GM19328 (cell line): ENCODE data around the gene RIBC2.
"Not testable (repeated sequence)": the region's sequence is repeated elsewhere in the genome, so short reads cannot be mapped to it uniquely, and the experiment has no call there.

Source experiments
- ATAC-seq: cut with Tn5 transposase; IDR thresholded peaks from one replicate; pipeline ENCODE4 v1.9.1; 2021; ENCODE audit warnings: mild to moderate bottlenecking, moderate library complexity; ENCODE audit not compliant: unreplicated experiment

The RIBC2 gene

DNA sequence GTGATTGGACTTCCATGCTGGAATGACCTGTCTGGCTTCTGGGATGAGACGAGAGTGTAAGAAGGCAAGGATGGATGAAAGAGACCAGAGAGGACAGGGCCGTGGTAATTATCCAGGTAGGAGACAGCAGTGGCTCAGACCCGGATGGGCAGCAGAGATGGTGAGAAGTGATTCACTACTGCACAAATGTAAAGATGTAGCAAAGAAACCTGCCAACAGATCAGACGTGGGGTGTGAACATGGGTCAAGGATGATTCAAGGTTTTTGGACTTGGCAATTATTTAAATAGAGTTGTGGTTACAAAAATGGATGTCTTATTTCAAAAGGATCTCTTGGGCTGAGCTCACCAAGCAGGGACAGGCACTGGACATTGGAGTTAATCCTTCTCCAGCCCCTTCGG, 32.7 kb downstream of the RIBC2 start:
- ATAC-seq = no peak

DNA sequence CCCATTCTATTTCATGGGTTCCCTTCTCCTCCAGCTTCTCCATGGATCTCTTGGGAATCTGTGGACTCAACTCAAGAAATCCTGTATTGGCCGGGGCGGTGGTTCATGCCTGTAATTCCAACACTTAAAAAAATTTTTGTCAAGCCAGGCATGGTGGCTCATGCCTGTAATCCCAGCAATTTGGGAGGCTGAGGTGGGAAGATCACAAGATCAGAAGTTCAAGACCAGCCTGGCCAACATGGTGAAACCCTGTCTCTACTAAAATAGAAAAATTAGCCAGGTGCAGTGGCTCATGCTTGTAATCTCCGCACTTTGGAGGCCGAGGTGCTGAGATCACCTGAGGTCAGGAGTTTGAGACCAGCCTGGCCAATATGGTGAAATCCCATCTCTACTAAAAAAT, 34.1 kb downstream of the RIBC2 start:
- not testable (repeated sequence) for ATAC-seq

- no peak for ATAC-seq
Observed at GRCh38 chr22:45448431-45448830, 34.9 kb downstream of the RIBC2 start.

- ATAC-seq = not testable (repeated sequence)
Observed at GRCh38 chr22:45449442-45449841, 35.9 kb downstream of the RIBC2 start.

GRCh38 chr22:45450101-45450785, 36.8 kb downstream of the RIBC2 start:
- no peak for ATAC-seq

GRCh38 chr22:45450921-45451651, 37.6 kb downstream of the RIBC2 start:
- no peak for ATAC-seq

DNA sequence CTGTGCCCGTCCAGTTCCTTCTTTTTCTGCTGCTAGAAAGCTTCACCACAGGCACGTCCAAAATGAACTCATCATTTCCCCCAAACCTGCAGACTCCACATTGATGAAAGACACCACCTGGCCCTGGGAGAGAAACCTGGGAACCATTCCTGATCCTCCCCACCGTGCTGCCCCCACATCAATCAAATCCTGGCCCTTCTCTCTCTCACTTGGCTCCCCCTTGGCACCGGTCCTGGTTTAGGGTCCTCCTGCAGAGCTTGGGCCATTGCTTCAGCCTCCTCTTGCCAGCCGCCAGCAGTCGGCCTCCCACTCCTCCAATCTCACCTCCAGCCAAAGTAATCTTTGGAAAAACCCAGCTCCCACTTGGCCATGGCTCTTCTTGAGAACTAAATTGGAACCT, 38.5 kb downstream of the RIBC2 start:
- no peak for ATAC-seq

DNA sequence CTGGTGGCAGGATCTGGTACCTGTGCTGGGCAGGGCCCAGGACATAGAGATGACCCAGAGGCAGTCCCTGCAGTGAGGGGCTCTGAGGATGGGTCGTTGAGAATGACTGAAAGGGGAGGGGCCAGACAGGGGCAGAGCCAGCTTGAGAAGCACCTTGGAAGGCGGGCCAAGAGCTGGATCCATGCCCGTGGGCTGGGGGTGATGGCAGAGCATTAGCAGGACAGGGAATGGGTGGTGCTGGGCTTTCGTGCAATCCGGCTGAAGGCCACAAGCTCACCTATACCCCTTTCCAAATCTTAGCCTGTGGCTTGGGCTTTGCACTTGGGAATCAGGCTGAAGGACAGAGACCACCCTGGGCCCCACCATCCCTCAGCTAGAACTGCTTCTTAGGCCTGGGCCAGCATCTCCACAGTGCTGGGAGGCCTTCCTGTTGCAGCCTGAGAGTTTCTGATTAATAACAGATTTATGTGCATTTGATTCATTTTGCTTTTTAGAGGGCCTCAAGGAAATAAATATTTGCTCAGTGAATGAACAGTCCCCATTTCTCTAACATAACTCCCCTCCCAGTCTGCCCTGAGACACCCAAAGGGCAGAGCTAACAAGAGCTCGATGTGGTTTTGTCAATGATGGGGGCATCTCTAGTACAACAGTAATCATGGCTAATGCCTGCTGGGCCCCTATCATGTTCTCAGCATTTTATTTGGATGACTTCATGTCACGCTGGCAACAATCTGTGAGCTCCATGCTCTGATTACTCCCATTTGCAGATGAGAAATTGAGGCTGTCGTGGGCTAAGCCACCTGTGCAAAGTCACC, 39.3 kb downstream of the RIBC2 start:
- ATAC-seq = no peak

GRCh38 chr22:45453764-45454163, 40.3 kb downstream of the RIBC2 start:
- no peak for ATAC-seq

- ATAC-seq = no peak
Observed at GRCh38 chr22:45454275-45454674, 40.8 kb downstream of the RIBC2 start.

DNA sequence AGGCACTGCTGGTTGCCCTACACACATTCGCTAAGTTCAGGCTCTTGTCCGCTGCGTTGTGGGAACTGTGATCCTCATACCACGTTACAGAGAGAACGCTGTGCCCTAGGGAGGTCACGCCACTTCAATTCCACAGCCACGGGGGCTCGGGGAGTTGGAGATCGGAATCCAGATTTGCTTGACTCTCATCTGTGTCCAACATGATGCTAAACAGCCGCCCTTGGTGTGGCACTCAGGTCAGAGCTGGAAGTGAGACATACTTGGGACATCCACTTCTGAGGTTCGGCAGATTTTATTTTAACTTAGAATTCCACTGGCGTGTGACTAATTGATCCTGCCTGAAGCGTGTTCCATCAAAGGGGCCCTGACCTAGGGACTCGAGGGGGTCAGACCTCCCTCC, 41.7 kb downstream of the RIBC2 start:
- ATAC-seq = no peak

DNA sequence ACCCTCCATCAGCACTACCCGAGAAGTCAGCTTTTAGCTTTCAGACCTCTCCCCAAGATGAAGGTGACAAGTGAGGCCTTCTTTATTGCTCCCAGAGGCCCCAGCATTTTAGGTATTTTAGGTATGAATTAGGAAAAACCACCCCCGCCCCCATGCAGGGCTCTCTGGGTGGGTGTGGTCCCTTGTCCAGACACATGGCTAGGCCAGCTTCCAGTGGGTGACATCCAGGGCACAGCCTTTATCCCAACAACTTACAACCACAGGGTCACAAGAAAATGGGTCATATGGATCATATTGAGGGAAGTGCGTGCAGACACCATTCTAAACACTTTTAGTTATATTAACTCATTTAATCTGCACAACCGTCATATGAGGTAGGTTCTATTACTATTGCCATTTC, 42.1 kb downstream of the RIBC2 start:
- no peak for ATAC-seq

GRCh38 chr22:45456811-45457210, 43.3 kb downstream of the RIBC2 start:
- no peak for ATAC-seq

DNA sequence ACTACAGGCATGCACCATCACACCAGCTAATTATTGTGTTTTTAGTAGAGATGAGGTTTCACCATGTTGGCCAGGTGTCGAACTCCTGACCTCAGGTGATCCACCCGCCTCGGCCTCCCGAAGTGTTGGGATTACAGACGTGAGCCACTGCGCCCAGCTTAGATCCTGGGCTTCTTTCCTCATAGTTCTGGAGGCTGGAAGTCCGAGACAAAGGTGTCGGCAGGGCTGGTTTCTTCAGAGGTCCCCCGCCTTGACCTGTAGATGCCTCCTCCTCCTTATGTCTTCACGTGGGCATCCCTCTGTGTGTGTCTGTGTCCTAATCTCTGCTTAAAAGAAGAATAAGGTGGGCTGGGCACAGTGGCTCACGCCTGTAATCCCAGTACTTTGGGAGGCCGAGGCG, 45.0 kb downstream of the RIBC2 start:
- ATAC-seq = no peak

- ATAC-seq = no peak
Observed at GRCh38 chr22:45459235-45459634, 45.7 kb downstream of the RIBC2 start.

GRCh38 chr22:45460288-45461109, 47.0 kb downstream of the RIBC2 start:
- no peak for ATAC-seq

- ATAC-seq = no peak
Observed at GRCh38 chr22:45462034-45462655, 48.7 kb downstream of the RIBC2 start.

GRCh38 chr22:45463691-45464090, 50.2 kb downstream of the RIBC2 start:
- not testable (repeated sequence) for ATAC-seq

DNA sequence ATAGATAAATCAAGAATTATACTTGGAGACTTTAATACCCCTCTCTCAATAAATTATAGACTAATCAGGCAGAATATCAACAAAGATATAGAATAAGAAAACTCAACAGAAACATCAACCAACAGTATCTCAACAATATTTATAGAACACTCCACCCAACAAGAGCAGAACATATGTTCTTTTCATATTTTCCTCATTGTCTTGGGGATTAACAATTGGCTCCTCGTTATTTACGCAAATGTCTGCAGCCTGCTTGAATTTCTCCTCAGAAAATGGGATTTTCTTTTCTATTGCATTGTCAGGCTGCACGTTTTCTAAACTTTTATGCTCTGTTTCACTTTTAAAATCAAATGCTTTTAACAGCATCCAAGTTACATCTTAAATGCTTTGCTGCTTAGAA, 52.1 kb downstream of the RIBC2 start:
- no peak for ATAC-seq

DNA sequence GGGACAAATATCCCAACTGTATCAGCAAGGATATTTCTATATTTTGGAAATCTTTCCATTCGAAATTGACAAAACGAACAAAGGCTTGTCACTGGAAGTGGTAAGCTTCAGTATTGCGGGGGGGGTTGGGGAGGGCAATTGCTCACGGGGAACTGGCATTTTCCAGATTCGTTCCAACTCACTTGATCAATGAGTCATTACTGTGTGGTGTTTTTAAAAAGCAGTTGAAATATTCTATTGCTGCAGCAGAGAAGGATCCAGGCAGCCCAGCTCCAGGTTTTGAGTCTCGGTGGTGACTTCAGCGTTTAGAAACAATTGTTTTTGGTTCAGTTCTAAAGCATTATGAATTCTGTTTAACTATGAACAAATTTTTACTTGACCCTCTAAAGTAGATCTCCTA, 55.4 kb downstream of the RIBC2 start:
- ATAC-seq = no peak
